Esophagus muscularis mucosa (tissue), 4 donors: ENCODE data around the gene GNAS-AS1.
"Not testable (repeated sequence)": the region's sequence is repeated elsewhere in the genome, so short reads cannot be mapped to it uniquely, and the experiment has no call there.

Source experiments
- CTCF ChIP-seq, 3 experiments: fragments of 200-600 bp in 2 of 3; fragments of 450-650 bp in 1 of 3; sonication (generic) in 2 of 3; IDR thresholded peaks; one replicate each; pipeline ENCODE4 v1.5.1; 2017 to 2019; ENCODE audit warnings: antibody characterized with exemption in 3 of 3, mild to moderate bottlenecking in 2 of 3, moderate library complexity in 1 of 3
- EP300 ChIP-seq: sonication (generic); formaldehyde crosslinking; IDR thresholded peaks from one replicate; pipeline ENCODE4 v1.6.1; 2017; ENCODE audit warnings: antibody characterized with exemption
- POLR2A ChIP-seq: fragments of 450-650 bp; IDR thresholded peaks from one replicate; pipeline ENCODE4 v1.6.1; 2017; ENCODE audit warnings: antibody characterized with exemption, moderate library complexity, mild to moderate bottlenecking, low read depth

GRCh38 chr20:58820515-58820914 is 30.2 kb downstream of the GNAS-AS1 start:
- TF ChIP-seq CTCF (IDR thresholded peaks at IDR 0.05); POLR2A; EP300: not testable (repeated sequence)
